Osteocyte (in vitro differentiated cells): ENCODE data around the gene ENOPH1. TPM values are rescaled to one million over a fixed set of nuclear protein-coding genes. Genes with fewer than 3 reads are reported as not detected.

Source experiments
- DNase-seq: peaks from one replicate; pipeline ENCODE4 v3.0.0; 2021; ENCODE audit warnings: mixed read lengths; ENCODE audit not compliant: unreplicated experiment; ENCODE audit errors: extremely low spot score
- H3K27ac Mint-ChIP-seq: one replicate; pipeline ENCODE4 v1.8.0; 2021; ENCODE audit warnings: mild to moderate bottlenecking, mixed read lengths; ENCODE audit not compliant: unreplicated experiment
- H3K27me3 Mint-ChIP-seq: one replicate; pipeline ENCODE4 v1.8.0; 2021; ENCODE audit warnings: mixed read lengths; ENCODE audit not compliant: unreplicated experiment
- H3K36me3 Mint-ChIP-seq: one replicate; pipeline ENCODE4 v1.8.0; 2021; ENCODE audit warnings: mixed read lengths; ENCODE audit not compliant: unreplicated experiment
- H3K4me1 Mint-ChIP-seq: one replicate; pipeline ENCODE4 v1.8.0; 2021; ENCODE audit warnings: mixed read lengths; ENCODE audit not compliant: unreplicated experiment
- H3K4me3 Mint-ChIP-seq: one replicate; pipeline ENCODE4 v1.8.0; 2021; ENCODE audit warnings: mild to moderate bottlenecking, moderate library complexity, mixed read lengths; ENCODE audit not compliant: unreplicated experiment
- H3K9me3 Mint-ChIP-seq: one replicate; pipeline ENCODE4 v1.8.0; 2021; ENCODE audit warnings: mixed read lengths; ENCODE audit not compliant: unreplicated experiment
- CTCF ChIP-seq: fragments of 200-600 bp; sonication (generic); IDR thresholded peaks from 2 replicates; pipeline ENCODE4 v1.5.0; 2021; ENCODE audit warnings: antibody characterized with exemption, mild to moderate bottlenecking, moderate library complexity
- total RNA-seq: library from RNA; stranded (reverse); gene quantifications from 2 replicates; pipeline ENCODE4 v1.2.1, GENCODE V29; 2021

The ENOPH1 gene
- total RNA-seq, 1 donor from 2014 or later: 36.5 TPM

GRCh38 chr4:82421796-82422560, 8.4 kb upstream of the ENOPH1 start:
- DNase-seq: no peak
- Mint-ChIP-seq H3K36me3 (peaks cover 47% of the 10 kb centered on the region), H3K9me3 (no peaks in the 10 kb centered on the region), H3K4me3 (no peak overlapping the region), H3K4me1 (peaks cover 23% of the 10 kb centered on the region), H3K27me3 (no peaks in the 10 kb centered on the region), H3K27ac (no peak overlapping the region)
- no peak for TF ChIP-seq CTCF

- Mint-ChIP-seq H3K9me3 (no peaks in the 10 kb centered on the region), H3K4me3 (no peak overlapping the region), H3K27me3 (no peaks in the 10 kb centered on the region), H3K36me3 (peaks cover 54% of the 10 kb centered on the region), H3K27ac (no peak overlapping the region), H3K4me1 (peaks cover 29% of the 10 kb centered on the region)
- TF ChIP-seq CTCF: no peak
- DNase-seq: no peak
Measured at GRCh38 chr4:82422616-82423015, 7.8 kb upstream of the ENOPH1 start.

GRCh38 chr4:82423245-82424054, 6.9 kb upstream of the ENOPH1 start:
- Mint-ChIP-seq H3K27me3 (no peaks in the 10 kb centered on the region), H3K4me3 (no peak overlapping the region), H3K9me3 (no peaks in the 10 kb centered on the region), H3K36me3 (peaks cover 59% of the 10 kb centered on the region), H3K4me1 (peaks cover 35% of the 10 kb centered on the region), H3K27ac (no peak overlapping the region)
- no peak for TF ChIP-seq CTCF
- DNase-seq: no peak

GRCh38 chr4:82425478-82425877, 4.9 kb upstream of the ENOPH1 start:
- Mint-ChIP-seq H3K36me3 (peaks cover 62% of the 10 kb centered on the region), H3K27ac (no peak overlapping the region), H3K4me1 (peaks cover 35% of the 10 kb centered on the region), H3K27me3 (no peaks in the 10 kb centered on the region), H3K4me3 (no peak overlapping the region), H3K9me3 (no peaks in the 10 kb centered on the region)
- no peak for TF ChIP-seq CTCF
- DNase-seq: no peak

- H3K4me1 Mint-ChIP-seq: peaks cover 55% of the 10 kb centered on the region
- peak overlapping the region; percentile 99 for H3K4me3 Mint-ChIP-seq
Measured at GRCh38 chr4:82428526-82428968, 1.8 kb upstream of the ENOPH1 start.

More at GRCh38 chr4:82428526-82428968, 1.8 kb upstream of the ENOPH1 start:
- TF ChIP-seq CTCF: no peak
- DNase-seq: no peak
- H3K9me3 Mint-ChIP-seq: no peaks in the 10 kb centered on the region
- no peaks in the 10 kb centered on the region for H3K27me3 Mint-ChIP-seq
- H3K36me3 Mint-ChIP-seq: peaks cover 55% of the 10 kb centered on the region
- H3K27ac Mint-ChIP-seq: peak overlapping the region; percentile 54
